CD4-positive, alpha-beta T cell (primary cell): ENCODE data around the gene MTHFR. TPM values are rescaled to one million over a fixed set of nuclear protein-coding genes. Genes with fewer than 3 reads are reported as not detected.
A peak's percentile ranks its signal among the peaks of the same experiment; 100 is the strongest.

Experiments
- ATAC-seq: fragments of 200-7000 bp; cut with Tn5 transposase; one replicate; pipeline ENCODE4 v1.10.0; 2022; ENCODE audit warnings: mild to moderate bottlenecking; ENCODE audit not compliant: poor library complexity
- CTCF ChIA-PET: fragments of 350-600 bp; sonication (Branson Sonifier 250); formaldehyde crosslinking; loops from one replicate; lab custom pipeline; 2021; ENCODE audit warnings: antibody characterized with exemption, inconsistent platforms; lab: Charles Lee
- POLR2A ChIA-PET: fragments of 350-600 bp; sonication (Branson Sonifier 250); formaldehyde crosslinking; loops from one replicate; lab custom pipeline; 2021; ENCODE audit warnings: antibody characterized with exemption, inconsistent platforms; lab: Charles Lee
- DNase-seq, 14 experiments: peaks; one replicate each; pipeline ENCODE4 v3.0.0-alpha.2; 2013 to 2020; ENCODE audit warnings: mixed read lengths in 2 of 14
- H3K27ac ChIP-seq, 2 donors: one replicate each; pipeline versions ENCODE4 v1.5.1 to v1.7.0; 2013; ENCODE audit warnings: low read length in 2 of 2, low read depth in 1 of 2, mild to moderate bottlenecking in 1 of 2
- H3K27me3 ChIP-seq, 2 experiments: 1 replicate in 1 of 2; 2 replicates in 1 of 2; pipeline versions ENCODE4 v1.6.1 to v1.7.0; 2013; ENCODE audit warnings: low read length in 2 of 2, control low read depth in 1 of 2, mild to moderate bottlenecking in 1 of 2, moderate library complexity in 1 of 2; ENCODE audit not compliant: insufficient read depth in 2 of 2, control insufficient read depth in 1 of 2
- H3K36me3 ChIP-seq: one replicate; pipeline ENCODE4 v1.6.1; 2013; ENCODE audit warnings: low read length, control low read depth; ENCODE audit not compliant: insufficient read depth
- H3K4me1 ChIP-seq: one replicate; pipeline ENCODE4 v1.6.1; 2013; ENCODE audit warnings: low read length, control low read depth; ENCODE audit not compliant: insufficient read depth
- H3K4me3 ChIP-seq: one replicate; pipeline ENCODE4 v1.5.1; 2013; ENCODE audit warnings: mild to moderate bottlenecking, low read length, moderate library complexity
- H3K9me3 ChIP-seq, 2 experiments: 1 replicate in 1 of 2; 2 replicates in 1 of 2; pipeline versions ENCODE4 v1.6.1 to v1.7.0; 2013; ENCODE audit warnings: low read length in 2 of 2, mild to moderate bottlenecking in 2 of 2, control low read depth in 1 of 2, moderate library complexity in 1 of 2; ENCODE audit not compliant: control insufficient read depth in 1 of 2, insufficient read depth in 1 of 2
- H3K27ac Mint-ChIP-seq: one replicate; pipeline ENCODE4 v1.8.0; 2020; ENCODE audit warnings: mixed read lengths
- H3K27me3 Mint-ChIP-seq: one replicate; pipeline ENCODE4 v1.8.0; 2021; ENCODE audit warnings: mixed read lengths
- H3K36me3 Mint-ChIP-seq: one replicate; pipeline ENCODE4 v1.8.0; 2021; ENCODE audit warnings: low read depth, mixed read lengths
- H3K4me1 Mint-ChIP-seq: one replicate; pipeline ENCODE4 v1.8.0; 2021; ENCODE audit warnings: low read depth, mixed read lengths
- H3K4me3 Mint-ChIP-seq: one replicate; pipeline ENCODE4 v1.8.0; 2020; ENCODE audit warnings: mild to moderate bottlenecking, mixed read lengths
- H3K9me3 Mint-ChIP-seq: one replicate; pipeline ENCODE4 v1.8.0; 2020; ENCODE audit warnings: mixed read lengths
- CTCF ChIP-seq: fragments of 200-600 bp; IDR thresholded peaks from one replicate; pipeline ENCODE4 v1.8.0; 2022; ENCODE audit warnings: antibody characterized with exemption, mild to moderate bottlenecking
- intact Hi-C, 2 experiments: fragments of 100-400 bp; cut with DNase I in 1 of 2; cut with micrococcal nuclease in 1 of 2; formaldehyde crosslinking; loops; one replicate each; pipeline versions ENCODE4 v1.15.1 to v1.9.0; 2023 to 2025; cut with DNase I, micrococcal nuclease
- total RNA-seq, 174 experiments: library from RNA in 2 of 174; stranded (reverse) in 2 of 174; gene quantifications; one replicate each; pipeline ENCODE4 v1.2.3 and lab custom pipeline; 2021 to 2026

Gene MTHFR
- total RNA-seq, 2 experiments from 2014 or later = 30.8 to 31.3 TPM

GRCh38 chr1:11751087-11751486 lies 54.7 kb downstream of the MTHFR start:
- no peaks in the 10 kb centered on the region for H3K9me3 Mint-ChIP-seq
- Histone ChIP-seq H3K9me3 (no peaks in the 10 kb centered on the region), H3K27ac (no peak overlapping the region), H3K27me3 (no peaks in the 10 kb centered on the region), H3K4me3 (no peak overlapping the region), H3K4me1 (peaks cover 15% of the 10 kb centered on the region), H3K36me3 (peaks cover 41% of the 10 kb centered on the region)
- peaks cover 7% of the 10 kb centered on the region for H3K4me1 Mint-ChIP-seq
- H3K4me3 Mint-ChIP-seq = no peak overlapping the region
- H3K27ac Mint-ChIP-seq = no peak overlapping the region
- DNase-seq (peak in 1 of 14 experiments; percentile 13), ATAC-seq (no peak)
- H3K27me3 Mint-ChIP-seq = no peaks in the 10 kb centered on the region
- no peak for TF ChIP-seq CTCF
- H3K36me3 Mint-ChIP-seq = peaks cover 26% of the 10 kb centered on the region
- intact Hi-C loops = no loop called here
- CTCF ChIA-PET = no interaction called here
- POLR2A ChIA-PET = no interaction called here

GRCh38 chr1:11749996-11750395 lies 55.8 kb downstream of the MTHFR start:
- Mint-ChIP-seq H3K4me1 (peaks cover 7% of the 10 kb centered on the region), H3K27me3 (no peaks in the 10 kb centered on the region), H3K9me3 (no peaks in the 10 kb centered on the region), H3K36me3 (peaks cover 36% of the 10 kb centered on the region), H3K27ac (no peak overlapping the region), H3K4me3 (no peak overlapping the region)
- POLR2A ChIA-PET = no interaction called here
- H3K4me3 ChIP-seq = no peak overlapping the region
- CTCF ChIA-PET = no interaction called here
- peaks cover 15% of the 10 kb centered on the region for H3K4me1 ChIP-seq
- no peaks in the 10 kb centered on the region for H3K9me3 ChIP-seq
- intact Hi-C loops = loop anchor here (1.0 to 2.0 kb wide), 4 partner anchors 29 to 100 kb away; partner anchors contain the start of gene FBXO6 (in 1 of the 2)
- H3K27me3 ChIP-seq = no peaks in the 10 kb centered on the region
- peaks cover 48% of the 10 kb centered on the region for H3K36me3 ChIP-seq
- DNase-seq = peak in 1 of 14 experiments; percentile 13
- no peak for ATAC-seq
- no peak overlapping the region for H3K27ac ChIP-seq
- no peak for TF ChIP-seq CTCF

GRCh38 chr1:11749203-11749689 lies 56.5 kb downstream of the MTHFR start:
- peak overlapping the region; percentile 24 for H3K27ac Mint-ChIP-seq
- no peak overlapping the region for H3K4me3 Mint-ChIP-seq
- H3K9me3 Mint-ChIP-seq = no peaks in the 10 kb centered on the region
- H3K4me1 Mint-ChIP-seq = peaks cover 7% of the 10 kb centered on the region
- H3K4me3 ChIP-seq = no peak overlapping the region
- ATAC-seq = peak; percentile 99
- no peaks in the 10 kb centered on the region for H3K27me3 Mint-ChIP-seq
- H3K9me3 ChIP-seq = no peaks in the 10 kb centered on the region
- peaks cover 15% of the 10 kb centered on the region for H3K4me1 ChIP-seq
- intact Hi-C loops = loop anchor here (1.0 to 2.0 kb wide), 4 partner anchors 28 to 99 kb away; partner anchors contain the start of gene FBXO6 (in 1 of the 2)
- H3K36me3 ChIP-seq = peaks cover 49% of the 10 kb centered on the region
- H3K27me3 ChIP-seq = no peaks in the 10 kb centered on the region
- peaks cover 36% of the 10 kb centered on the region for H3K36me3 Mint-ChIP-seq
- peak in 13 of 14 experiments; percentile 28 to 77 (median 43) for DNase-seq
- ChIA-PET POLR2A (interaction anchor here (1.5 to 1.8 kb wide), 3 partner anchors 19 to 85 kb away, joined by 3 to 10 read pairs (median 5); no protein-coding TSS in a partner anchor), CTCF (interaction anchor here (0.5 to 1.5 kb wide), 5 partner anchors 11 to 85 kb away, joined by 3 to 6 read pairs (median 4); partner anchors contain the start of gene FBXO6)
- H3K27ac ChIP-seq = no peak overlapping the region
- TF ChIP-seq CTCF = peak; percentile 71
